ENCODE results near the gene MARCHF6. TPM values are rescaled to one million over a fixed set of nuclear protein-coding genes. Genes with fewer than 3 reads are reported as not detected.

MARCHF6 gene
- total and polyA plus RNA-seq, 9 of the 15 experiments (the other 6 are each of a cell fraction or from before 2014, with no cell fraction given) = 74.1 to 456 (median 116) TPM

- TF ChIP-seq RBFOX2 (IDR thresholded peaks at IDR 0.05; ENCODE audit: low read depth, low read length) = peak; percentile 57
- no peak for TF ChIP-seq UBTF (IDR thresholded peaks at IDR 0.05; ENCODE audit: borderline replicate concordance in 1 of 2, low read depth in 2 of 2, low read length in 2 of 2)
- TF ChIP-seq FOXJ3 (CRISPR knock-in tag; IDR thresholded peaks at IDR 0.05) = no peak
- TF ChIP-seq POLR3G (IDR thresholded peaks at IDR 0.05; ENCODE audit: extremely low read depth, insufficient read length, insufficient replicate concordance) = no peak
- no peak for TF ChIP-seq STAT5B (CRISPR knock-in tag; IDR thresholded peaks at IDR 0.05)
- TF ChIP-seq BRF1 (IDR thresholded peaks at IDR 0.05; ENCODE audit: borderline replicate concordance, extremely low read depth, insufficient read length) = no peak
- no peak for TF ChIP-seq SAFB (IDR thresholded peaks at IDR 0.05; ENCODE audit: borderline replicate concordance, low read depth, low read length)
- TF ChIP-seq, protein P1, sequence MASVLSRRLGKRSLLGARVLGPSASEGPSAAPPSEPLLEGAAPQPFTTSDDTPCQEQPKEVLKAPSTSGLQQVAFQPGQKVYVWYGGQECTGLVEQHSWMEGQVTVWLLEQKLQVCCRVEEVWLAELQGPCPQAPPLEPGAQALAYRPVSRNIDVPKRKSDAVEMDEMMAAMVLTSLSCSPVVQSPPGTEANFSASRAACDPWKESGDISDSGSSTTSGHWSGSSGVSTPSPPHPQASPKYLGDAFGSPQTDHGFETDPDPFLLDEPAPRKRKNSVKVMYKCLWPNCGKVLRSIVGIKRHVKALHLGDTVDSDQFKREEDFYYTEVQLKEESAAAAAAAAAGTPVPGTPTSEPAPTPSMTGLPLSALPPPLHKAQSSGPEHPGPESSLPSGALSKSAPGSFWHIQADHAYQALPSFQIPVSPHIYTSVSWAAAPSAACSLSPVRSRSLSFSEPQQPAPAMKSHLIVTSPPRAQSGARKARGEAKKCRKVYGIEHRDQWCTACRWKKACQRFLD (CRISPR knock-in tag; IDR thresholded peaks at IDR 0.05) = no peak
- no peak for TF ChIP-seq ZNF277 (CRISPR knock-in tag; IDR thresholded peaks at IDR 0.05; ENCODE audit: borderline replicate concordance)
- TF ChIP-seq, protein P2, sequence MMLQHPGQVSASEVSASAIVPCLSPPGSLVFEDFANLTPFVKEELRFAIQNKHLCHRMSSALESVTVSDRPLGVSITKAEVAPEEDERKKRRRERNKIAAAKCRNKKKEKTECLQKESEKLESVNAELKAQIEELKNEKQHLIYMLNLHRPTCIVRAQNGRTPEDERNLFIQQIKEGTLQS (IDR thresholded peaks at IDR 0.05) = no peak
- TF ChIP-seq, protein P2 (CRISPR knock-in tag; conservative IDR thresholded peaks at IDR 0.05) = no peak
- TF ChIP-seq NEUROD1 (IDR thresholded peaks at IDR 0.05; ENCODE audit: borderline replicate concordance, low read depth, low read length, partially characterized antibody) = no peak
- TF ChIP-seq MAFF (IDR thresholded peaks at IDR 0.05; ENCODE audit: low read length) = no peak
- TF ChIP-seq, protein P3, sequence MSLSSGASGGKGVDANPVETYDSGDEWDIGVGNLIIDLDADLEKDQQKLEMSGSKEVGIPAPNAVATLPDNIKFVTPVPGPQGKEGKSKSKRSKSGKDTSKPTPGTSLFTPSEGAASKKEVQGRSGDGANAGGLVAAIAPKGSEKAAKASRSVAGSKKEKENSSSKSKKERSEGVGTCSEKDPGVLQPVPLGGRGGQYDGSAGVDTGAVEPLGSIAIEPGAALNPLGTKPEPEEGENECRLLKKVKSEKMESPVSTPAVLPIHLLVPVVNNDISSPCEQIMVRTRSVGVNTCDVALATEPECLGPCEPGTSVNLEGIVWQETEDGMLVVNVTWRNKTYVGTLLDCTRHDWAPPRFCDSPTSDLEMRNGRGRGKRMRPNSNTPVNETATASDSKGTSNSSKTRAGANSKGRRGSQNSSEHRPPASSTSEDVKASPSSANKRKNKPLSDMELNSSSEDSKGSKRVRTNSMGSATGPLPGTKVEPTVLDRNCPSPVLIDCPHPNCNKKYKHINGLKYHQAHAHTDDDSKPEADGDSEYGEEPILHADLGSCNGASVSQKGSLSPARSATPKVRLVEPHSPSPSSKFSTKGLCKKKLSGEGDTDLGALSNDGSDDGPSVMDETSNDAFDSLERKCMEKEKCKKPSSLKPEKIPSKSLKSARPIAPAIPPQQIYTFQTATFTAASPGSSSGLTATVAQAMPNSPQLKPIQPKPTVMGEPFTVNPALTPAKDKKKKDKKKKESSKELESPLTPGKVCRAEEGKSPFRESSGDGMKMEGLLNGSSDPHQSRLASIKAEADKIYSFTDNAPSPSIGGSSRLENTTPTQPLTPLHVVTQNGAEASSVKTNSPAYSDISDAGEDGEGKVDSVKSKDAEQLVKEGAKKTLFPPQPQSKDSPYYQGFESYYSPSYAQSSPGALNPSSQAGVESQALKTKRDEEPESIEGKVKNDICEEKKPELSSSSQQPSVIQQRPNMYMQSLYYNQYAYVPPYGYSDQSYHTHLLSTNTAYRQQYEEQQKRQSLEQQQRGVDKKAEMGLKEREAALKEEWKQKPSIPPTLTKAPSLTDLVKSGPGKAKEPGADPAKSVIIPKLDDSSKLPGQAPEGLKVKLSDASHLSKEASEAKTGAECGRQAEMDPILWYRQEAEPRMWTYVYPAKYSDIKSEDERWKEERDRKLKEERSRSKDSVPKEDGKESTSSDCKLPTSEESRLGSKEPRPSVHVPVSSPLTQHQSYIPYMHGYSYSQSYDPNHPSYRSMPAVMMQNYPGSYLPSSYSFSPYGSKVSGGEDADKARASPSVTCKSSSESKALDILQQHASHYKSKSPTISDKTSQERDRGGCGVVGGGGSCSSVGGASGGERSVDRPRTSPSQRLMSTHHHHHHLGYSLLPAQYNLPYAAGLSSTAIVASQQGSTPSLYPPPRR (CRISPR knock-in tag; IDR thresholded peaks at IDR 0.05; ENCODE audit: borderline replicate concordance) = no peak
Measured at GRCh38 chr5:10355071-10355889, 1.8 kb downstream of the MARCHF6 start (continued).
